HEK293 (cell line): ENCODE measurements around the gene TAF5.

Source experiments
- GFI1B ChIP-seq: fragments of 450-650 bp; formaldehyde crosslinking; IDR thresholded peaks from 2 replicates; pipeline ENCODE4 v1.5.1; 2016; ENCODE audit warnings: missing biosample characterization, missing genetic modification characterization
- GLIS2 ChIP-seq: fragments of 450-650 bp; formaldehyde crosslinking; IDR thresholded peaks from 2 replicates; pipeline ENCODE4 v1.5.1; 2016; ENCODE audit warnings: missing biosample characterization, missing genetic modification characterization
- HOXC10 ChIP-seq: sonication (generic); formaldehyde crosslinking; IDR thresholded peaks from 2 replicates; pipeline ENCODE4 v1.8.1; 2023; ENCODE audit warnings: mild to moderate bottlenecking, missing genetic modification reagents
- KLF1 ChIP-seq: fragments of 450-650 bp; formaldehyde crosslinking; IDR thresholded peaks from 2 replicates; pipeline ENCODE4 v1.5.1; 2016; ENCODE audit warnings: missing biosample characterization, missing genetic modification characterization
- KLF9 ChIP-seq: fragments of 450-650 bp; formaldehyde crosslinking; IDR thresholded peaks from 2 replicates; pipeline ENCODE4 v1.5.1; 2016; ENCODE audit warnings: missing biosample characterization, missing genetic modification characterization, low read depth
- RBAK ChIP-seq: fragments of 450-650 bp; formaldehyde crosslinking; IDR thresholded peaks from 2 replicates; pipeline ENCODE4 v1.5.1; 2016; ENCODE audit warnings: missing biosample characterization, missing genetic modification characterization
- SP3 ChIP-seq: fragments of 450-650 bp; formaldehyde crosslinking; IDR thresholded peaks from 2 replicates; pipeline ENCODE4 v1.5.1; 2016; ENCODE audit warnings: missing biosample characterization, missing genetic modification characterization
- TRIM28 ChIP-seq: IDR thresholded peaks from 2 replicates; pipeline ENCODE4 v1.6.1; 2011; ENCODE audit warnings: low read length, control low read depth, borderline replicate concordance
- YY2 ChIP-seq: fragments of 450-650 bp; formaldehyde crosslinking; IDR thresholded peaks from 2 replicates; pipeline ENCODE4 v1.5.1; 2016; ENCODE audit warnings: missing biosample characterization, missing genetic modification characterization
- ZBTB21 ChIP-seq: fragments of 450-650 bp; formaldehyde crosslinking; IDR thresholded peaks from 2 replicates; pipeline ENCODE4 v1.5.1; 2017; ENCODE audit warnings: missing biosample characterization, missing genetic modification characterization
- ZFHX2 ChIP-seq: fragments of 450-650 bp; formaldehyde crosslinking; conservative IDR thresholded peaks from 2 replicates; pipeline ENCODE4 v1.5.1; 2016; ENCODE audit warnings: missing biosample characterization, missing genetic modification characterization
- ZNF146 ChIP-seq: fragments of 450-650 bp; formaldehyde crosslinking; IDR thresholded peaks from 2 replicates; pipeline ENCODE4 v1.5.1; 2016; ENCODE audit warnings: missing biosample characterization, missing genetic modification characterization
- ZNF221 ChIP-seq: fragments of 450-650 bp; formaldehyde crosslinking; IDR thresholded peaks from 2 replicates; pipeline ENCODE4 v1.5.1; 2017; ENCODE audit warnings: missing biosample characterization, missing genetic modification characterization, borderline replicate concordance
- ZNF324 ChIP-seq: fragments of 450-650 bp; formaldehyde crosslinking; IDR thresholded peaks from 2 replicates; pipeline ENCODE4 v1.5.1; 2016; ENCODE audit warnings: missing biosample characterization, missing genetic modification characterization
- ZNF423 ChIP-seq: fragments of 450-650 bp; formaldehyde crosslinking; IDR thresholded peaks from 2 replicates; pipeline ENCODE4 v1.5.1; 2016; ENCODE audit warnings: missing biosample characterization, missing genetic modification characterization
- ZNF558 ChIP-seq: fragments of 450-650 bp; formaldehyde crosslinking; IDR thresholded peaks from 2 replicates; pipeline ENCODE4 v1.5.1; 2016; ENCODE audit warnings: missing biosample characterization, missing genetic modification characterization
- ZNF585B ChIP-seq: fragments of 450-650 bp; formaldehyde crosslinking; IDR thresholded peaks from 2 replicates; pipeline ENCODE4 v1.5.1; 2016; ENCODE audit warnings: missing biosample characterization, missing genetic modification characterization
- ZNF624 ChIP-seq: fragments of 450-650 bp; formaldehyde crosslinking; IDR thresholded peaks from 2 replicates; pipeline ENCODE4 v1.5.1; 2017; ENCODE audit warnings: missing biosample characterization, missing genetic modification characterization
- ZNF660 ChIP-seq: fragments of 450-650 bp; IDR thresholded peaks from 2 replicates; pipeline ENCODE4 v1.5.1; 2018; ENCODE audit warnings: missing biosample characterization, mild to moderate bottlenecking, missing genetic modification characterization
- ZNF677 ChIP-seq: fragments of 450-650 bp; IDR thresholded peaks from 2 replicates; pipeline ENCODE4 v1.5.0; 2018; ENCODE audit warnings: missing biosample characterization, mild to moderate bottlenecking, missing genetic modification characterization, moderate library complexity
- ZNF76 ChIP-seq: fragments of 450-650 bp; formaldehyde crosslinking; IDR thresholded peaks from 2 replicates; pipeline ENCODE4; 2016; ENCODE audit warnings: low read depth, missing biosample characterization, missing genetic modification characterization, borderline replicate concordance
- ZNF830 ChIP-seq: fragments of 450-650 bp; IDR thresholded peaks from 2 replicates; pipeline ENCODE4 v1.5.0; 2018; ENCODE audit warnings: missing biosample characterization, missing genetic modification characterization, low read depth, mild to moderate bottlenecking, moderate library complexity
- TF ChIP-seq, protein P1 (sequence below): fragments of 450-650 bp; formaldehyde crosslinking; conservative IDR thresholded peaks from 2 replicates; pipeline ENCODE4 v1.5.1; 2016; ENCODE audit warnings: low read depth, missing biosample characterization, missing genetic modification characterization
- TF ChIP-seq, protein P2 (sequence below): fragments of 450-650 bp; formaldehyde crosslinking; IDR thresholded peaks from 2 replicates; pipeline ENCODE4; 2016; ENCODE audit warnings: missing biosample characterization, missing genetic modification characterization
- TF ChIP-seq, protein P3 (sequence below): sonication (generic); formaldehyde crosslinking; IDR thresholded peaks from 2 replicates; pipeline ENCODE4 v1.8.1; 2022; ENCODE audit warnings: mild to moderate bottlenecking, moderate library complexity, missing genetic modification reagents
- TF ChIP-seq, protein P4 (sequence below): fragments of 450-650 bp; formaldehyde crosslinking; IDR thresholded peaks from 2 replicates; pipeline ENCODE4 v1.5.1; 2016; ENCODE audit warnings: missing biosample characterization, missing genetic modification characterization
- TF ChIP-seq, protein P5 (sequence below): fragments of 450-650 bp; formaldehyde crosslinking; IDR thresholded peaks from 2 replicates; pipeline ENCODE4 v1.5.1; 2017; ENCODE audit warnings: missing biosample characterization, mild to moderate bottlenecking, missing genetic modification characterization, moderate library complexity
- TF ChIP-seq, protein P6 (sequence below): fragments of 450-650 bp; formaldehyde crosslinking; optimal IDR thresholded peaks from 2 replicates; pipeline ENCODE3; 2016; ENCODE audit warnings: missing biosample characterization, mild to moderate bottlenecking, missing genetic modification characterization

TAF5 gene

GRCh38 chr10:103367782-103368518, at the start of gene TAF5 (continued):
- TF ChIP-seq ZNF660 (tag by site-specific recombination): peak; percentile 52
- TF ChIP-seq ZFHX2 (tag by site-specific recombination): peak; percentile 89
- TF ChIP-seq HOXC10 (CRISPR knock-in tag): no peak
- no peak for TF ChIP-seq ZNF423 (tag by site-specific recombination)
- no peak for TF ChIP-seq ZBTB21 (tag by site-specific recombination)
- peak; percentile 57 for TF ChIP-seq ZNF677
- peak; percentile 58; the same call in 1 of the 2 replicates for TF ChIP-seq ZNF76 (tag by site-specific recombination)
- TF ChIP-seq TRIM28: peak; percentile 75; the same call in 1 of the 2 replicates
- TF ChIP-seq, protein P1, sequence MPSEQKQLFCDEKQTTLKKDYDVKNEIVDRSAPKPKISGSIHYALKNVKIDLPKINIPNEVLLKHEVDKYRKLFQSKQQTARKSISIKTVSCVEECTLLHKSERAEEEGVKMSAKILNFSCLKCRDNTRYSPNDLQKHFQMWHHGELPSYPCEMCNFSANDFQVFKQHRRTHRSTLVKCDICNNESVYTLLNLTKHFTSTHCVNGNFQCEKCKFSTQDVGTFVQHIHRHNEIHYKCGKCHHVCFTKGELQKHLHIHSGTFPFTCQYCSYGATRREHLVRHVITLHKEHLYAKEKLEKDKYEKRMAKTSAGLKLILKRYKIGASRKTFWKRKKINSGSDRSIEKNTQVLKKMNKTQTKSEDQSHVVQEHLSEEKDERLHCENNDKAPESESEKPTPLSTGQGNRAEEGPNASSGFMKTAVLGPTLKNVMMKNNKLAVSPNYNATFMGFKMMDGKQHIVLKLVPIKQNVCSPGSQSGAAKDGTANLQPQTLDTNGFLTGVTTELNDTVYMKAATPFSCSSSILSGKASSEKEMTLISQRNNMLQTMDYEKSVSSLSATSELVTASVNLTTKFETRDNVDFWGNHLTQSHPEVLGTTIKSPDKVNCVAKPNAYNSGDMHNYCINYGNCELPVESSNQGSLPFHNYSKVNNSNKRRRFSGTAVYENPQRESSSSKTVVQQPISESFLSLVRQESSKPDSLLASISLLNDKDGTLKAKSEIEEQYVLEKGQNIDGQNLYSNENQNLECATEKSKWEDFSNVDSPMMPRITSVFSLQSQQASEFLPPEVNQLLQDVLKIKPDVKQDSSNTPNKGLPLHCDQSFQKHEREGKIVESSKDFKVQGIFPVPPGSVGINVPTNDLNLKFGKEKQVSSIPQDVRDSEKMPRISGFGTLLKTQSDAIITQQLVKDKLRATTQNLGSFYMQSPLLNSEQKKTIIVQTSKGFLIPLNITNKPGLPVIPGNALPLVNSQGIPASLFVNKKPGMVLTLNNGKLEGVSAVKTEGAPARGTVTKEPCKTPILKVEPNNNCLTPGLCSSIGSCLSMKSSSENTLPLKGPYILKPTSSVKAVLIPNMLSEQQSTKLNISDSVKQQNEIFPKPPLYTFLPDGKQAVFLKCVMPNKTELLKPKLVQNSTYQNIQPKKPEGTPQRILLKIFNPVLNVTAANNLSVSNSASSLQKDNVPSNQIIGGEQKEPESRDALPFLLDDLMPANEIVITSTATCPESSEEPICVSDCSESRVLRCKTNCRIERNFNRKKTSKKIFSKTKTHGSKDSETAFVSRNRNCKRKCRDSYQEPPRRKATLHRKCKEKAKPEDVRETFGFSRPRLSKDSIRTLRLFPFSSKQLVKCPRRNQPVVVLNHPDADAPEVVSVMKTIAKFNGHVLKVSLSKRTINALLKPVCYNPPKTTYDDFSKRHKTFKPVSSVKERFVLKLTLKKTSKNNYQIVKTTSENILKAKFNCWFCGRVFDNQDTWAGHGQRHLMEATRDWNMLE (tag by site-specific recombination): peak; percentile 11; the same call in 1 of the 2 replicates
- TF ChIP-seq ZNF585B (tag by site-specific recombination): no peak
- 0 out of 2 replicates have a peak, but pooled peaks have one; percentile 34 for TF ChIP-seq GLIS2 (tag by site-specific recombination)
- peak; percentile 53; the same call in 1 of the 2 replicates for TF ChIP-seq KLF9 (tag by site-specific recombination)
- peak; percentile 39; the same call in 1 of the 2 replicates for TF ChIP-seq ZNF146 (tag by site-specific recombination)
- TF ChIP-seq, protein P2, sequence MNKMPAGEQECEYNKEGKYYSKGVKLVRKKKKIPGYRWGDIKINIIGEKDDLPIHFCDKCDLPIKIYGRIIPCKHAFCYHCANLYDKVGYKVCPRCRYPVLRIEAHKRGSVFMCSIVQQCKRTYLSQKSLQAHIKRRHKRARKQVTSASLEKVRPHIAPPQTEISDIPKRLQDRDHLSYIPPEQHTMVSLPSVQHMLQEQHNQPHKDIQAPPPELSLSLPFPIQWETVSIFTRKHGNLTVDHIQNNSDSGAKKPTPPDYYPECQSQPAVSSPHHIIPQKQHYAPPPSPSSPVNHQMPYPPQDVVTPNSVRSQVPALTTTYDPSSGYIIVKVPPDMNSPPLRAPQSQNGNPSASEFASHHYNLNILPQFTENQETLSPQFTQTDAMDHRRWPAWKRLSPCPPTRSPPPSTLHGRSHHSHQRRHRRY (tag by site-specific recombination): no peak
- no peak for TF ChIP-seq ZNF624 (tag by site-specific recombination)
- TF ChIP-seq, protein P3, sequence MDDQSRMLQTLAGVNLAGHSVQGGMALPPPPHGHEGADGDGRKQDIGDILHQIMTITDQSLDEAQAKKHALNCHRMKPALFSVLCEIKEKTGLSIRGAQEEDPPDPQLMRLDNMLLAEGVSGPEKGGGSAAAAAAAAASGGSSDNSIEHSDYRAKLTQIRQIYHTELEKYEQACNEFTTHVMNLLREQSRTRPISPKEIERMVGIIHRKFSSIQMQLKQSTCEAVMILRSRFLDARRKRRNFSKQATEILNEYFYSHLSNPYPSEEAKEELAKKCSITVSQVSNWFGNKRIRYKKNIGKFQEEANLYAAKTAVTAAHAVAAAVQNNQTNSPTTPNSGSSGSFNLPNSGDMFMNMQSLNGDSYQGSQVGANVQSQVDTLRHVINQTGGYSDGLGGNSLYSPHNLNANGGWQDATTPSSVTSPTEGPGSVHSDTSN (CRISPR knock-in tag): peak; percentile 31; the same call in 1 of the 2 replicates
- TF ChIP-seq RBAK: no peak
- TF ChIP-seq, protein P4, sequence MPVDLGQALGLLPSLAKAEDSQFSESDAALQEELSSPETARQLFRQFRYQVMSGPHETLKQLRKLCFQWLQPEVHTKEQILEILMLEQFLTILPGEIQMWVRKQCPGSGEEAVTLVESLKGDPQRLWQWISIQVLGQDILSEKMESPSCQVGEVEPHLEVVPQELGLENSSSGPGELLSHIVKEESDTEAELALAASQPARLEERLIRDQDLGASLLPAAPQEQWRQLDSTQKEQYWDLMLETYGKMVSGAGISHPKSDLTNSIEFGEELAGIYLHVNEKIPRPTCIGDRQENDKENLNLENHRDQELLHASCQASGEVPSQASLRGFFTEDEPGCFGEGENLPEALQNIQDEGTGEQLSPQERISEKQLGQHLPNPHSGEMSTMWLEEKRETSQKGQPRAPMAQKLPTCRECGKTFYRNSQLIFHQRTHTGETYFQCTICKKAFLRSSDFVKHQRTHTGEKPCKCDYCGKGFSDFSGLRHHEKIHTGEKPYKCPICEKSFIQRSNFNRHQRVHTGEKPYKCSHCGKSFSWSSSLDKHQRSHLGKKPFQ (tag by site-specific recombination): no peak
- TF ChIP-seq, protein P5, sequence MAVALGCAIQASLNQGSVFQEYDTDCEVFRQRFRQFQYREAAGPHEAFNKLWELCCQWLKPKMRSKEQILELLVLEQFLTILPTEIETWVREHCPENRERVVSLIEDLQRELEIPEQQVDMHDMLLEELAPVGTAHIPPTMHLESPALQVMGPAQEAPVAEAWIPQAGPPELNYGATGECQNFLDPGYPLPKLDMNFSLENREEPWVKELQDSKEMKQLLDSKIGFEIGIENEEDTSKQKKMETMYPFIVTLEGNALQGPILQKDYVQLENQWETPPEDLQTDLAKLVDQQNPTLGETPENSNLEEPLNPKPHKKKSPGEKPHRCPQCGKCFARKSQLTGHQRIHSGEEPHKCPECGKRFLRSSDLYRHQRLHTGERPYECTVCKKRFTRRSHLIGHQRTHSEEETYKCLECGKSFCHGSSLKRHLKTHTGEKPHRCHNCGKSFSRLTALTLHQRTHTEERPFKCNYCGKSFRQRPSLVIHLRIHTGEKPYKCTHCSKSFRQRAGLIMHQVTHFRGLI (tag by site-specific recombination): no peak
- no peak for TF ChIP-seq ZNF558 (tag by site-specific recombination)
- no peak for TF ChIP-seq ZNF830 (tag by site-specific recombination)
- no peak for TF ChIP-seq ZNF221
- 0 out of 2 replicates have a peak, but pooled peaks have one; percentile 10 for TF ChIP-seq KLF1 (tag by site-specific recombination)
- TF ChIP-seq, protein P6, sequence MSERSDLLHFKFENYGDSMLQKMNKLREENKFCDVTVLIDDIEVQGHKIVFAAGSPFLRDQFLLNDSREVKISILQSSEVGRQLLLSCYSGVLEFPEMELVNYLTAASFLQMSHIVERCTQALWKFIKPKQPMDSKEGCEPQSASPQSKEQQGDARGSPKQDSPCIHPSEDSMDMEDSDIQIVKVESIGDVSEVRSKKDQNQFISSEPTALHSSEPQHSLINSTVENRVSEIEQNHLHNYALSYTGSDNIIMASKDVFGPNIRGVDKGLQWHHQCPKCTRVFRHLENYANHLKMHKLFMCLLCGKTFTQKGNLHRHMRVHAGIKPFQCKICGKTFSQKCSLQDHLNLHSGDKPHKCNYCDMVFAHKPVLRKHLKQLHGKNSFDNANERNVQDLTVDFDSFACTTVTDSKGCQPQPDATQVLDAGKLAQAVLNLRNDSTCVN (tag by site-specific recombination): no peak
- TF ChIP-seq SP3 (tag by site-specific recombination): peak; percentile 98
- TF ChIP-seq YY2 (tag by site-specific recombination): peak; percentile 98
- TF ChIP-seq ZNF324 (tag by site-specific recombination): peak; percentile 64; the same call in 1 of the 2 replicates
- TF ChIP-seq GFI1B (tag by site-specific recombination): no peak
